HEK293 (cell line): ENCODE results near the gene KRTAP9-6.
"Not testable (repeated sequence)": the region's sequence is repeated elsewhere in the genome, so short reads cannot be mapped to it uniquely, and the experiment has no call there.

Experiments
- CTCF ChIA-PET: fragments of 350-600 bp; formaldehyde crosslinking; extraction: SDS; loops from one replicate; lab custom pipeline; 2021; ENCODE audit warnings: antibody characterized with exemption; lab: Yijun Ruan, JAX
- POLR2A ChIA-PET: fragments of 300-600 bp; formaldehyde crosslinking; extraction: SDS; loops from one replicate; lab custom pipeline; 2020; ENCODE audit warnings: antibody characterized with exemption, inconsistent platforms; lab: Yijun Ruan, JAX
- H3K27ac ChIP-seq: fragments of 200-500 bp; sonication (Bioruptor generic); 2 replicates; pipeline ENCODE4 v1.5.1; 2014; ENCODE audit warnings: low read depth, low read length, control low read depth, inconsistent platforms; ENCODE audit errors: extremely low read depth
- H3K36me3 ChIP-seq, 2 experiments: fragments of 200-500 bp in 1 of 2; sonication (Bioruptor generic) in 1 of 2; 1 replicate in 1 of 2; 2 replicates in 1 of 2; pipeline ENCODE4 v1.5.1; 2014 to 2017; ENCODE audit warnings: inconsistent platforms in 2 of 2, low read length in 2 of 2; ENCODE audit not compliant: control insufficient read depth in 2 of 2, insufficient read depth in 1 of 2
- H3K4me1 ChIP-seq: fragments of 200-500 bp; sonication (Bioruptor generic); 2 replicates; pipeline ENCODE4 v1.5.1; 2014; ENCODE audit warnings: mild to moderate bottlenecking, low read length, inconsistent platforms; ENCODE audit not compliant: control insufficient read depth, insufficient read depth
- H3K4me3 ChIP-seq: 2 replicates; pipeline ENCODE4 v1.5.1; 2011; ENCODE audit warnings: low read depth, mild to moderate bottlenecking, control low read depth, low read length, moderate library complexity
- H3K9me3 ChIP-seq: fragments of 200-500 bp; sonication (Bioruptor generic); 2 replicates; pipeline ENCODE4 v1.5.1; 2014; ENCODE audit warnings: low read depth, low read length, inconsistent platforms; ENCODE audit not compliant: control insufficient read depth, insufficient read depth
- ELK4 ChIP-seq: IDR thresholded peaks from 2 replicates; pipeline ENCODE4 v1.6.1; 2011; ENCODE audit warnings: mild to moderate bottlenecking, low read depth, low read length, borderline replicate concordance
- GLIS1 ChIP-seq: fragments of 450-650 bp; formaldehyde crosslinking; IDR thresholded peaks from 2 replicates; pipeline ENCODE4 v1.5.1; 2016; ENCODE audit warnings: missing biosample characterization, missing genetic modification characterization
- MYNN ChIP-seq: fragments of 450-650 bp; formaldehyde crosslinking; IDR thresholded peaks from 2 replicates; pipeline ENCODE4 v1.5.1; 2016; ENCODE audit warnings: missing biosample characterization, missing genetic modification characterization, borderline replicate concordance
- SALL2 ChIP-seq: fragments of 450-650 bp; formaldehyde crosslinking; IDR thresholded peaks from 2 replicates; pipeline ENCODE4 v1.5.0; 2017; ENCODE audit warnings: missing biosample characterization, mild to moderate bottlenecking, missing genetic modification characterization, borderline replicate concordance
- SCRT1 ChIP-seq: fragments of 450-650 bp; formaldehyde crosslinking; IDR thresholded peaks from 2 replicates; pipeline ENCODE4 v1.5.1; 2016; ENCODE audit warnings: missing biosample characterization, missing genetic modification characterization, borderline replicate concordance
- SCRT2 ChIP-seq: fragments of 450-650 bp; formaldehyde crosslinking; IDR thresholded peaks from 2 replicates; pipeline ENCODE4 v1.5.1; 2016; ENCODE audit warnings: missing biosample characterization, missing genetic modification characterization
- TCF7L2 ChIP-seq: IDR thresholded peaks from 2 replicates; pipeline ENCODE4 v1.6.1; 2011; ENCODE audit warnings: low read depth, mild to moderate bottlenecking, inconsistent platforms, low read length, moderate library complexity, borderline replicate concordance
- ZIC2 ChIP-seq: fragments of 450-650 bp; formaldehyde crosslinking; IDR thresholded peaks from 2 replicates; pipeline ENCODE4 v1.5.1; 2016; ENCODE audit warnings: missing biosample characterization, missing genetic modification characterization
- ZNF132 ChIP-seq: fragments of 450-650 bp; formaldehyde crosslinking; IDR thresholded peaks from 2 replicates; pipeline ENCODE4 v1.5.1; 2017; ENCODE audit warnings: missing biosample characterization, missing genetic modification characterization, borderline replicate concordance
- ZNF24 ChIP-seq: fragments of 450-650 bp; formaldehyde crosslinking; IDR thresholded peaks from 2 replicates; pipeline ENCODE4 v1.5.1; 2016; ENCODE audit warnings: missing biosample characterization, missing genetic modification characterization
- ZNF311 ChIP-seq: fragments of 450-650 bp; formaldehyde crosslinking; IDR thresholded peaks from 2 replicates; pipeline ENCODE4 v1.5.1; 2017; ENCODE audit warnings: missing biosample characterization, missing genetic modification characterization, borderline replicate concordance
- ZNF341 ChIP-seq: fragments of 450-650 bp; formaldehyde crosslinking; IDR thresholded peaks from 2 replicates; pipeline ENCODE4; 2016; ENCODE audit warnings: low read depth, missing biosample characterization, missing genetic modification characterization
- ZNF362 ChIP-seq: fragments of 450-650 bp; formaldehyde crosslinking; IDR thresholded peaks from 2 replicates; pipeline ENCODE4 v1.5.1; 2016; ENCODE audit warnings: missing biosample characterization, missing genetic modification characterization
- ZNF366 ChIP-seq: fragments of 450-650 bp; formaldehyde crosslinking; conservative IDR thresholded peaks from 2 replicates; pipeline ENCODE4 v1.5.1; 2016; ENCODE audit warnings: missing biosample characterization, missing genetic modification characterization
- ZNF416 ChIP-seq: fragments of 450-650 bp; formaldehyde crosslinking; IDR thresholded peaks from 2 replicates; pipeline ENCODE4 v1.5.1; 2016; ENCODE audit warnings: missing biosample characterization, missing genetic modification characterization
- ZNF423 ChIP-seq: fragments of 450-650 bp; formaldehyde crosslinking; IDR thresholded peaks from 2 replicates; pipeline ENCODE4 v1.5.1; 2016; ENCODE audit warnings: missing biosample characterization, missing genetic modification characterization
- ZNF473 ChIP-seq: fragments of 450-650 bp; formaldehyde crosslinking; IDR thresholded peaks from 2 replicates; pipeline ENCODE4 v1.5.1; 2017; ENCODE audit warnings: missing biosample characterization, missing genetic modification characterization
- ZNF514 ChIP-seq: fragments of 450-650 bp; formaldehyde crosslinking; IDR thresholded peaks from 2 replicates; pipeline ENCODE4 v1.5.1; 2016; ENCODE audit warnings: missing biosample characterization, missing genetic modification characterization
- ZNF544 ChIP-seq: fragments of 450-650 bp; formaldehyde crosslinking; IDR thresholded peaks from 2 replicates; pipeline ENCODE4 v1.5.0; 2017; ENCODE audit warnings: missing biosample characterization, missing genetic modification characterization
- ZNF560 ChIP-seq: fragments of 450-650 bp; formaldehyde crosslinking; IDR thresholded peaks from 2 replicates; pipeline ENCODE4 v1.5.1; 2017; ENCODE audit warnings: missing biosample characterization, missing genetic modification characterization, borderline replicate concordance
- ZSCAN16 ChIP-seq: fragments of 450-650 bp; formaldehyde crosslinking; IDR thresholded peaks from 2 replicates; pipeline ENCODE4 v1.5.1; 2016; ENCODE audit warnings: missing biosample characterization, missing genetic modification characterization
- ZSCAN18 ChIP-seq: fragments of 450-650 bp; formaldehyde crosslinking; IDR thresholded peaks from 2 replicates; pipeline ENCODE4 v1.5.1; 2016; ENCODE audit warnings: missing biosample characterization, missing genetic modification characterization

The KRTAP9-6 gene

GRCh38 chr17:41264599-41264998 is 579 bp upstream of the KRTAP9-6 start:
- POLR2A ChIA-PET, result no interaction called here
- no peak overlapping the region for H3K27ac ChIP-seq
- H3K9me3 ChIP-seq, result no peaks in the 10 kb centered on the region
- H3K36me3 ChIP-seq, result no peaks in the 10 kb centered on the region
- CTCF ChIA-PET, result no interaction called here
- H3K4me3 ChIP-seq, result no peak overlapping the region
- no peaks in the 10 kb centered on the region for H3K4me1 ChIP-seq
- TF ChIP-seq ZNF366 (no peak), ZNF544 (tag by site-specific recombination) (no peak), ZNF24 (tag by site-specific recombination) (no peak), ZNF416 (tag by site-specific recombination) (no peak), MYNN (no peak), ZNF311 (no peak), ELK4 (no peak), ZSCAN18 (tag by site-specific recombination) (no peak), ZNF341 (tag by site-specific recombination) (no peak), SALL2 (tag by site-specific recombination) (no peak)

GRCh38 chr17:41267711-41268110 is 2.5 kb downstream of the KRTAP9-6 start:
- no peak overlapping the region for H3K4me3 ChIP-seq
- no peaks in the 10 kb centered on the region for H3K4me1 ChIP-seq
- H3K36me3 ChIP-seq, result no peaks in the 10 kb centered on the region
- no peak overlapping the region for H3K27ac ChIP-seq
- ChIA-PET POLR2A (no interaction called here), CTCF (interaction anchor here (0.6 to 0.8 kb wide), 2 partner anchors 9 to 305 kb away, joined by 3 read pairs; no protein-coding TSS in a partner anchor)
- TF ChIP-seq ZNF560 (tag by site-specific recombination) (no peak), ZNF473 (no peak), ZNF514 (no peak), SCRT2 (tag by site-specific recombination) (no peak), ZNF362 (no peak), TCF7L2 (no peak), ZNF132 (no peak), GLIS1 (tag by site-specific recombination) (no peak), ZNF423 (tag by site-specific recombination) (no peak), ZSCAN16 (no peak)
- H3K9me3 ChIP-seq, result no peaks in the 10 kb centered on the region

GRCh38 chr17:41271323-41271722 is 6.1 kb downstream of the KRTAP9-6 start:
- TF ChIP-seq ZIC2 (tag by site-specific recombination) (peak; percentile 68), SCRT1 (tag by site-specific recombination) (peak; percentile 76; the same call in 1 of the 2 replicates), SCRT2 (tag by site-specific recombination) (peak; percentile 51)
- H3K36me3 ChIP-seq, H3K4me1 ChIP-seq, POLR2A ChIA-PET, H3K4me3 ChIP-seq, H3K27ac ChIP-seq, H3K9me3 ChIP-seq, CTCF ChIA-PET: not testable (repeated sequence)
